ENCODE results near the gene CAPZB. TPM values are rescaled to one million over a fixed set of nuclear protein-coding genes. Genes with fewer than 3 reads are reported as not detected.

CAPZB gene
- total RNA-seq, 1 donor from 2014 or later: 264 TPM

DNA sequence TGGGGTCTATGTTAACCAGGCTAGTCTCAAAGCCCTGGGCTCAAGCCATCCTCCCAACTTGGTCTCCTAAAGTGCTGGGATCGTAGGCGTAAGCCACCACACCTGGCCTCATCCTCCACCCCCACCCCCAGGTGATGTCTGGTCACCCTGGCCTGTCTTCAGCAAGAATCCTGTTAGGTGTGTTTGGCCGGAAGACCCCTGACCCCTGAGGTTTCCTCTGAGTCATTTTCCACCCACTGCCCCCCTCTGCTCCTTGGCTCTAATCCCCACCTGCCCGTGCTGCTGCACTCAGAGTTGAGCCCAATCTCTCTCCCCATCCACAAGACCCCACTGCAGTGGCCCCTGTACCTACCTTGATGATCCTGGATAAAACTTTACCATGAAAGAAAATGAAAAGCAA, 148.1 kb downstream of the CAPZB start:
- no peak for DNase-seq (ENCODE audit: extremely low spot score, unreplicated experiment)
- TF ChIP-seq, protein P1, sequence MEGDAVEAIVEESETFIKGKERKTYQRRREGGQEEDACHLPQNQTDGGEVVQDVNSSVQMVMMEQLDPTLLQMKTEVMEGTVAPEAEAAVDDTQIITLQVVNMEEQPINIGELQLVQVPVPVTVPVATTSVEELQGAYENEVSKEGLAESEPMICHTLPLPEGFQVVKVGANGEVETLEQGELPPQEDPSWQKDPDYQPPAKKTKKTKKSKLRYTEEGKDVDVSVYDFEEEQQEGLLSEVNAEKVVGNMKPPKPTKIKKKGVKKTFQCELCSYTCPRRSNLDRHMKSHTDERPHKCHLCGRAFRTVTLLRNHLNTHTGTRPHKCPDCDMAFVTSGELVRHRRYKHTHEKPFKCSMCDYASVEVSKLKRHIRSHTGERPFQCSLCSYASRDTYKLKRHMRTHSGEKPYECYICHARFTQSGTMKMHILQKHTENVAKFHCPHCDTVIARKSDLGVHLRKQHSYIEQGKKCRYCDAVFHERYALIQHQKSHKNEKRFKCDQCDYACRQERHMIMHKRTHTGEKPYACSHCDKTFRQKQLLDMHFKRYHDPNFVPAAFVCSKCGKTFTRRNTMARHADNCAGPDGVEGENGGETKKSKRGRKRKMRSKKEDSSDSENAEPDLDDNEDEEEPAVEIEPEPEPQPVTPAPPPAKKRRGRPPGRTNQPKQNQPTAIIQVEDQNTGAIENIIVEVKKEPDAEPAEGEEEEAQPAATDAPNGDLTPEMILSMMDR (conservative IDR thresholded peaks at IDR 0.05): no peak
- Mint-ChIP-seq H3K9me3 (no peaks in the 10 kb centered on the region), H3K27ac (peak overlapping the region; percentile 69), H3K27me3 (no peaks in the 10 kb centered on the region), H3K4me3 (no peak overlapping the region), H3K4me1 (ENCODE audit: unreplicated experiment) (peaks cover 20% of the 10 kb centered on the region), H3K36me3 (peaks cover 5% of the 10 kb centered on the region)

DNA sequence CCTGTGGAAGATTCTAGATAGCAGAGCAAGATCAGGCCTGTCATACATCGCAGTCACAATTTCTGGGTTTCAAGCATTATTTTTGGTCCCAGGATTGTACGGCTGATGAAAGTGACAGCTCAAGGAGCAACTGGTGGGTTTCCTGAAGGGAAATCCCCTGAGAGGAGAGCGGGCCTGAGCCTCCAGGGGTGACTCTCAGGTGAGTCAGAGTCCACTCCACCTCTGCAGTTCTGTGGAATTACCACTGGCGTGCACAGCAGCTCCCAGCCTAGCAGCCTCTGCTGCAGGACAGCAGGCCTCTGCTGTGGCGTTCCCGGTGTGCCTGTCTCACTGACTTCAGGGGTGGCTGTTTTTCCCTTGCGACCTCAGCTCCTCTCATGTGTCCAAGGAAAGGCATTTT, 148.8 kb downstream of the CAPZB start:
- Mint-ChIP-seq H3K4me3 (no peak overlapping the region), H3K27me3 (no peaks in the 10 kb centered on the region), H3K27ac (peak overlapping the region; percentile 69), H3K4me1 (ENCODE audit: unreplicated experiment) (peaks cover 16% of the 10 kb centered on the region), H3K9me3 (no peaks in the 10 kb centered on the region), H3K36me3 (peaks cover 4% of the 10 kb centered on the region)
- TF ChIP-seq, protein P1 (conservative IDR thresholded peaks at IDR 0.05): no peak
- DNase-seq (ENCODE audit: extremely low spot score, unreplicated experiment): no peak

GRCh38 chr1:19333587-19334354, 151.6 kb downstream of the CAPZB start:
- Mint-ChIP-seq H3K27me3 (no peaks in the 10 kb centered on the region), H3K4me3 (no peak overlapping the region), H3K27ac (peak overlapping the region; percentile 51), H3K4me1 (ENCODE audit: unreplicated experiment) (peaks cover 6% of the 10 kb centered on the region), H3K36me3 (peaks cover 4% of the 10 kb centered on the region), H3K9me3 (no peaks in the 10 kb centered on the region)
- no peak for DNase-seq (ENCODE audit: extremely low spot score, unreplicated experiment)
- TF ChIP-seq, protein P1 (conservative IDR thresholded peaks at IDR 0.05): no peak

DNA sequence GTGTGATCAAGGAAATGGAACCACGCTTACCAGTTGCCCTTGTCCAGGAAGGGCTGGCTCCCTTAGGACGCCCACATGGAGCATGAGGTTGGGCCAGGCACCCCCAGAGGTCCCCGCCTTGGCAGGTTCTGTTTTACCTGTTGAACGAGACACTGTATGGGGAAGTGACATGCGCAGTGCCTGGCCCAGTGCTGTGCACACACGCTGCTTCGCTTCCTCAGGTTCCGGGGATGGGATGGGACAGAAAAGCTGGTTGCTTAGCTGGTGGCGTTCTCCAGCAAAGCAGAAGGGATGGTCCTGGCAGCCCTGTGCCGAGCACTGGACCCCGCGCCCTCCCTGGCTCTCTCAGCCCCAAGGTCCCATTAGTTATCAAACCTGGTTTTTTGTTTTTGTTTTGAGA, 152.5 kb downstream of the CAPZB start:
- DNase-seq (ENCODE audit: extremely low spot score, unreplicated experiment): no peak
- no peak overlapping the region for H3K27ac Mint-ChIP-seq
- peaks cover 4% of the 10 kb centered on the region for H3K36me3 Mint-ChIP-seq
- TF ChIP-seq, protein P1 (conservative IDR thresholded peaks at IDR 0.05): no peak
- no peaks in the 10 kb centered on the region for H3K4me1 Mint-ChIP-seq (ENCODE audit: unreplicated experiment)
- H3K4me3 Mint-ChIP-seq: no peak overlapping the region
- no peaks in the 10 kb centered on the region for H3K9me3 Mint-ChIP-seq
- no peaks in the 10 kb centered on the region for H3K27me3 Mint-ChIP-seq

- Mint-ChIP-seq H3K27me3 (no peaks in the 10 kb centered on the region), H3K36me3 (peaks cover 4% of the 10 kb centered on the region), H3K27ac (no peak overlapping the region), H3K4me1 (ENCODE audit: unreplicated experiment) (no peaks in the 10 kb centered on the region), H3K4me3 (no peak overlapping the region), H3K9me3 (no peaks in the 10 kb centered on the region)
- TF ChIP-seq, protein P1 (conservative IDR thresholded peaks at IDR 0.05): no peak
- no peak for DNase-seq (ENCODE audit: extremely low spot score, unreplicated experiment)
Measured at GRCh38 chr1:19331262-19331878, 154.0 kb downstream of the CAPZB start.
